Femur (tissue), 1 donor: ENCODE measurements around the gene OXT.

Experiments
- DNase-seq: peaks from one replicate; pipeline ENCODE4 v3.0.0-alpha.2; 2017

Gene OXT

DNA sequence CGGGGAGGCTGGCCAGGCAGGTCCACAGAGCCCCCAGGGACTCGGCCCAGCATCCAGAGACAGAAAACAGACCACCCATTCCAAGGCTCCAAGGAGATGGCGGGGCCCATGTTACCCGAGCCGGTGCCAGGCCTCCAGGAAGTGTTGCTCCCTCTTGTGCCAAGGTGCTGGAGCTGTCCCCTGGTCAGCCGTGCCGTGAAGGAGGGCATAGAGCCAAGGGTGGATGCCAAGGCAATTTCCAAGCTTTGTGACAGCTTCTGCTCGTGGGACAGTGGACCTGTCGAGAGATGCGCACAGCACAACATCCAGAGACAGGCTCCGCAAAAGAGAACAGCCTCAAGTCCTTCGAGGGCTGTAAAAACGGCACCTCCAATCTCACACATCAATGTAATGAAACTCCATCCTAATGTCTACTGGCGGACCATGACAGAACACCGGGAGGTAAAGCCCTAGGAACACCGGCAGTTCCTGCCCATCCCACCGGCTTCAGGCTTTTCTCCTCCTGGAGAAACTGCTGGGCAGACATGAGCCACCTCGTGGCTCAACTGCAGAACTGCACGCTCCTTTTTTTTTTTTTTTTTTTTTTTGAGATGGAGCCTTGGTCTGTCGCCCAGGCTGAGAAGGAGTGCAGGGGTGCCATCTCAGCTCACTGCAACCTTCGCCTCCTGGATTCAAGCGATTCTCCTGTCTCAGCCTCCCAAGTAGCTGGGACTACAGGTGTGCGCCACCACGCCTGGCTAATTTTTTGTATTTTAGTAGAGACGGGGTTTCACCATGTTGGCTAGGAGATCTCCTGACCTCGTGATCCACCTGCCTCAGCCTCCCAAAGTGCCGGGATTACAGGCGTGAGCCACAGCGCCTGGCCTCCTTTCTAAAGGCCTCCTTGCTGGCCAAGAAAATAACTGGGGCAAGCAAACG, 44.0 kb downstream of the OXT start:
- DNase-seq = no peak

DNA sequence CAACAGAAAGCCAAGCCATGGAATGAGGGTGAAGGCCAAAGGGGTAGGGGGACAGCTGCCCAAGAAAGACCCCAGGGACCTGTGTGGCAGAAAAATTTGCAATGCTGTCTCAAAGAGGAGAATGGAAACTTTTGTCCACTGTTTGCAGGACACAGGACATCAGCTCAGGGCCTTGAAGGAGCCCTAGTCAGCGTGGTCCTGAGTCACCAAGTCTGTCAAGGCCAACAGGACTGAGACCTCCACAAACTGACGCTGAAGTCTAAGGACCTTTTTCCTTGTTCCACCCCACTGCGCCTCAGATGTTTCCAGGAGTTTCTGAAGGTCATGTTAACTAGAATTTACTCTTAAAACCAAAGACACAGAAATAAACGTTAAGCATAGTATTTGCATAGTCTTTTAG, 44.9 kb downstream of the OXT start:
- no peak for DNase-seq

DNA sequence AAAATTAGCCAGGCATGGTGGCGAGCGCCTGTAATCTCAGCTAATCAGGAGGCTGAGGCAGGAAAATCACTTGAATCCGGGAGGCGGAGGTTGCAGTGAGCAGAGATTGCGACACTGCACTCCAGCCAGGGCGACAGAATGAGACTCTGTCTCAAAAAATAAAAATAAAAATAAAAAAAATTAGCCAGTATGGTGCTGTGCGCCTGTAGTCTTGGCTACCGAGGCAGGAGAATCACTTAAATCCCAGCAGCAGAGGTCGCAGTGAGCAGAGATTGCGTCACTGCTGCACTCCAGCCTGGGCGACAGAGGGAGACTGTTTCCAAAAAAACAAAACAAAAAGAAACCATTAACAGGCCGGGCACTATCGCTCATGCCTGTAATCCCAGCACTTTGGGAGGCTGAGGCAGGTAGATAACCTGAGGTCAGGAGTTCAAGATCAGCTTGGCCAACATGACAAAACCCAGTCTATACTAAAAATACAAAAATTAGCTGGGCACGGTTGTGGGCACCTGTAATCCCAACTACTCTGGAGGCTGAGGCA, 46.5 kb downstream of the OXT start:
- peak; percentile 59 for DNase-seq

DNA sequence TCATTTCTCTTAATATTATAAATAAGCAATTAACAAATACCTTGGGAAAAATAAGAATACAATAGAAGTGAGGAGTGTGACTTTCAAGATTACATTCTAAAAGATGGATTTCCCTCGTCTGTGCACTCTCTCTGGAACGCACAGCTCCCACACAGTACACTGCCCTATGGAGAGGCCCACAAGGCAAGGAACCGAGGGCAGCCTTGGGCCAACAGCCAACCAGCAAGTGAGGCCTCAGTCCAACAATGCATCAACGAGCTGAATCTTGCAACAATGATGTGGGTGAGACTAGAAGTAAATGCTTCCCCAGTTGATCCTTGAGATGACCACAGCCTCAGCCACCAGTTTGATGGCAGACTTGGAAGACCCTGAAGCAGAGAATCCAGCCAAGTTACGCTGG, 47.6 kb downstream of the OXT start:
- DNase-seq = no peak

DNA sequence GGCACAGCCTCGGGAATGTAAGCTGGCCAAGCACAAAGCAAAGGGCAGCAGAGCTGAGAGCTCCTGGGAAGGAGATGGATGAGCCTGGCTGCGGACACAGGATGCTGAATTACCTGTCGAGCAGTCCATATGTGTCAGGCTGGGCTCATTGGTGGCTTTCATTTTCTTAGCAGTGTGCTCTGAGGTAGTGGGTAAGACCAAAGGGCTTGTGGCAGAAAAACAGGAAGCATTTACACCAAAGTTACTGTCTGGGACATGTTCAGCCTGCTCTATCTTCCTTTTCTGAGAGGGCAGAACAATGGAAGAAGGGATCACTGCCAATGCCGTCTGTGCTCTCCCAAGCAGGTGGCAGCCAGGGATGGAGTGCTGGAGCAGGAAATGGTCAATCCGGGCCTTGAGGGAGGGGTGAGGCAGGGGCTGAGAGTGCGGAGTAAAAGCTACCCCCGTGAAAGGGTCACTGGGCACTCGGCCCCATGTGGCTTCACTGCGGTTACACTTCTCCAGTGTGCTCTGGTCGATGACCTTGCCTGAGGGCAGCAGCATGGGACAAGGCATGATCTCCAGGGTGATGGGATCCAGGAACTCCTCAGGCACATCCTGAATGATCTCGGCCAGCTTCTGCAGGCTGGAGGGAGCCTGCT, 50.0 kb downstream of the OXT start:
- no peak for DNase-seq
